Natural killer cell (primary cell): Measurements from ENCODE around the gene PSMC4. TPM values are rescaled to one million over a fixed set of nuclear protein-coding genes. Genes with fewer than 3 reads are reported as not detected.

Experiments
- ATAC-seq, 3 donors: fragments of 150-1000 bp in 2 of 3; fragments of 200-7000 bp in 1 of 3; cut with Tn5 transposase; 1 replicate in 1 of 3; 2 replicates in 2 of 3; pipeline ENCODE4 v1.10.0; 2021; ENCODE audit warnings: mild to moderate bottlenecking in 2 of 3, moderate library complexity in 2 of 3
- DNase-seq, 2 donors: peaks; one replicate each; pipeline versions ENCODE4 v3.0.0 to v3.0.0-alpha.2; 2013 to 2021; ENCODE audit warnings: mixed read lengths in 1 of 2
- H3K27ac ChIP-seq: one replicate; pipeline ENCODE4 v1.5.1; 2013; ENCODE audit warnings: mild to moderate bottlenecking, low read length
- H3K27me3 ChIP-seq: one replicate; pipeline ENCODE4 v1.6.1; 2013; ENCODE audit warnings: low read length; ENCODE audit not compliant: control insufficient read depth, insufficient read depth
- H3K36me3 ChIP-seq: one replicate; pipeline ENCODE4 v1.6.1; 2013; ENCODE audit warnings: low read length; ENCODE audit not compliant: control insufficient read depth, insufficient read depth
- H3K4me1 ChIP-seq: one replicate; pipeline ENCODE4 v1.6.1; 2013; ENCODE audit warnings: low read length; ENCODE audit not compliant: control insufficient read depth, insufficient read depth
- H3K4me3 ChIP-seq: one replicate; pipeline ENCODE4 v1.5.1; 2013; ENCODE audit warnings: low read length
- H3K9me3 ChIP-seq: one replicate; pipeline ENCODE4 v1.6.1; 2013; ENCODE audit warnings: low read length; ENCODE audit not compliant: control insufficient read depth, insufficient read depth
- H3K27ac Mint-ChIP-seq, 2 donors: one replicate each; pipeline ENCODE4 v1.8.0; 2022; ENCODE audit warnings: mild to moderate bottlenecking in 2 of 2, mixed read lengths in 2 of 2, moderate library complexity in 1 of 2
- H3K27me3 Mint-ChIP-seq, 2 donors: one replicate each; pipeline ENCODE4 v1.8.0; 2022; ENCODE audit warnings: low read depth in 2 of 2, mixed read lengths in 2 of 2
- H3K36me3 Mint-ChIP-seq: one replicate; pipeline ENCODE4 v1.8.0; 2022; ENCODE audit warnings: mixed read lengths
- H3K4me1 Mint-ChIP-seq, 2 donors: one replicate each; pipeline ENCODE4 v1.8.0; 2022; ENCODE audit warnings: mixed read lengths in 2 of 2
- H3K4me3 Mint-ChIP-seq: one replicate; pipeline ENCODE4 v1.8.0; 2022; ENCODE audit warnings: mild to moderate bottlenecking, moderate library complexity, mixed read lengths
- H3K9me3 Mint-ChIP-seq, 2 donors: one replicate each; pipeline ENCODE4 v1.8.0; 2022; ENCODE audit warnings: mixed read lengths in 2 of 2
- WGBS: methylation state at CpG from one replicate; pipeline ENCODE4 v1.1.7; 2013; ENCODE audit warnings: missing lambda C conversion rate; ENCODE audit not compliant: insufficient coverage; 5-methylcytosine and 5-hydroxymethylcytosine counted together
- intact Hi-C: fragments of 100-400 bp; cut with micrococcal nuclease; formaldehyde crosslinking; loops from one replicate; pipeline ENCODE4 v1.14.2; 2022
- total RNA-seq, 4 donors: library from RNA; stranded (reverse); fragments of 120-200 nt in 1 of 4; gene quantifications; one replicate each; pipeline versions ENCODE4 v1.2.3 to v1.2.4, GENCODE V29; 2013 to 2022
- TF ChIP-seq, protein P1 (sequence below): fragments of 200-600 bp; IDR thresholded peaks from one replicate; pipeline ENCODE4 v1.8.0; 2022; ENCODE audit warnings: antibody characterized with exemption

PSMC4 gene
- total RNA-seq, 3 donors from 2014 or later (not counting 1 experiment from before 2014, with no cell fraction given) = 84.9 to 116 (median 101) TPM

DNA sequence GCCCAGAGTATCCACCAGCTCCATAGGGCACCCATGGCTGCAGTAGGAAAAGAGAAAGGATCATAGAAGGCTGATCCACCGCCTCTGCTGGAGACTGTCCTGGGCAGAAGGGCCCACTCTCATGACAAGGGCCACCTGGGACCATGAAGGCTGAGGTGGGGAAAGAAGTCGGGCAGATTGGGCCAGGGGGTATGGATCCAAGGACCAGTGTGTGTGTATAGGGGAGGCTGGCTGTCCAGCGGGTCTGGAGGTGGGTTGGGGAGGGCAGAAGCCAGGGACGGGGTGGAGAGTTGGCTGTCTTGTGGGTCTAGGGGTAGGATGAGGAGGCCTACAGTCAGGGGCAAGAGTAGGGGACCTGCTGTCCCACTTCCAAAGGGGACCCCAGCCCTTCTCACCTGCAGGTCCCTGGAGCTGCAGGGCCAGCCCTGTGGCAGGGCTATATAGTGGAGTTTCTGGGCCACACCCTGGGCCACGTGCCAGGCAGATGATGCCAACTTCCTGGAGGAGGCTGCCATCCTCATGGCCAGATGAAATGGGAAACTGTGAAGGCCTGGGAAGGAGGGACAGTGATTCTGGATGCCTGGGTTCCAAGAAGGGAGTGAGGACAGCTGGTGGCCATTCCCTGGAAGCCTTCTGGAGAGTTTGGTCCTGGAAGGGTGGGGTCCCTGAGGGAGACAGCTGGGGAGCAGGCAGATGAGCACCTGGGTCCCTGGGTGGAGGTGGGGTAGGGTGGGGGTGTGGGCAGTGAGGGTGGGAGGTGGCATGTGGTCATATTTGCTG, 36.2 kb upstream of the PSMC4 start, which contains the start of gene FCGBP:
FCGBP (minus strand) TSS at position 51 of the 780 bp plus-strand sequence.
- intact Hi-C loops = no loop called here
- Histone ChIP-seq H3K27ac (no peak within 1 kb of the TSS), H3K27me3 (no peaks in the 10 kb centered on the region), H3K4me3 (no peak within 1 kb of the TSS), H3K36me3 (no peaks in the 10 kb centered on the region), H3K4me1 (peaks cover 34% of the 10 kb centered on the region), H3K9me3 (no peaks in the 10 kb centered on the region)
- no peak for ATAC-seq
- Mint-ChIP-seq H3K9me3 (peaks cover 0 to 2% of the 10 kb centered on the region in 2 donors), H3K27me3 (no peaks in the 10 kb centered on the region), H3K4me1 (peaks cover 41 to 50% of the 10 kb centered on the region in 2 donors), H3K36me3 (peaks cover 5% of the 10 kb centered on the region), H3K27ac (peak within 1 kb of the TSS; percentile 73 to 83), H3K4me3 (no peak within 1 kb of the TSS)
- WGBS = 90% methylated on average over 5 of the region's 5 CpGs
- TF ChIP-seq, protein P1, sequence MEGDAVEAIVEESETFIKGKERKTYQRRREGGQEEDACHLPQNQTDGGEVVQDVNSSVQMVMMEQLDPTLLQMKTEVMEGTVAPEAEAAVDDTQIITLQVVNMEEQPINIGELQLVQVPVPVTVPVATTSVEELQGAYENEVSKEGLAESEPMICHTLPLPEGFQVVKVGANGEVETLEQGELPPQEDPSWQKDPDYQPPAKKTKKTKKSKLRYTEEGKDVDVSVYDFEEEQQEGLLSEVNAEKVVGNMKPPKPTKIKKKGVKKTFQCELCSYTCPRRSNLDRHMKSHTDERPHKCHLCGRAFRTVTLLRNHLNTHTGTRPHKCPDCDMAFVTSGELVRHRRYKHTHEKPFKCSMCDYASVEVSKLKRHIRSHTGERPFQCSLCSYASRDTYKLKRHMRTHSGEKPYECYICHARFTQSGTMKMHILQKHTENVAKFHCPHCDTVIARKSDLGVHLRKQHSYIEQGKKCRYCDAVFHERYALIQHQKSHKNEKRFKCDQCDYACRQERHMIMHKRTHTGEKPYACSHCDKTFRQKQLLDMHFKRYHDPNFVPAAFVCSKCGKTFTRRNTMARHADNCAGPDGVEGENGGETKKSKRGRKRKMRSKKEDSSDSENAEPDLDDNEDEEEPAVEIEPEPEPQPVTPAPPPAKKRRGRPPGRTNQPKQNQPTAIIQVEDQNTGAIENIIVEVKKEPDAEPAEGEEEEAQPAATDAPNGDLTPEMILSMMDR = no peak
- DNase-seq = no peak

DNA sequence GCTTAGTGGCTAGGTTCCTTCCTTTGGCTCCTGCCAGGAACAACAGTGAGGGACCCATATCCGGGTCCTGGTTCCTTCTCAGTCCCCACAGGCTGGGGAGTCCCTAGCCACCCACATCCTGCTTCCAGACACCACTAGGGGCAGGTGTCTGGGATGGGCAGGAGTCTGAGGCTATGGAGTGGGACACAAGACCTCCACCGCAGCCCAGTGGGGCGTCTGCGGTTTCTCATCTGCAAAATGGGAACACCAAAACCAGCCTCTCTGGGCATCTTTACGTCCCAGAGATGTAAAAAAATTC, 35.7 kb upstream of the PSMC4 start:
- Histone ChIP-seq H3K4me1 (peaks cover 34% of the 10 kb centered on the region), H3K27ac (no peak overlapping the region)

DNA sequence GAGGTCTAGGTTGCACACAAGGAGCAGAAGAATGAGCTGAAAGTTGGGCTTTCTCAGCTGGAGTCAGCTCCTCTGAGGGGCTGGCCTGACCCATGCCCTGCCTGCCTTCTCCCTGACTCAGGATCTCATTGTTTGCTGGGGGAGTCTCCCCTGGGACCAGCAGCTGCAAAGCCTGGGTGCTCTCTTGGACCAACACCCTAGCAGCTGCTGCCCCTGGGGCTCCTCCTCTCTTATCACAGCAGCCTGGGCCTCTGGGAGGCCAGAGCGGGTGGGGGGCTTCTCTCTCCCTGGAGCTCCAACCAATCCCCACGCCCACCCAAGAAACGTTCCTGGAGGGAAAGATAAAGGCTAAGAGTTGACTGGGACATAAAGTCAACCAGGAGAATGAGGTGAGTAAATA, 34.9 kb upstream of the PSMC4 start:
- Histone ChIP-seq H3K4me3 (no peak overlapping the region), H3K27me3 (no peaks in the 10 kb centered on the region), H3K9me3 (no peaks in the 10 kb centered on the region), H3K27ac (no peak overlapping the region), H3K36me3 (no peaks in the 10 kb centered on the region), H3K4me1 (peaks cover 36% of the 10 kb centered on the region)
- ATAC-seq = no peak
- H3K4me1 Mint-ChIP-seq = peaks cover 52 to 59% of the 10 kb centered on the region in 2 donors
- no peak overlapping the region for H3K4me3 Mint-ChIP-seq
- DNase-seq = no peak
- intact Hi-C loops = no loop called here
- TF ChIP-seq, protein P1 = no peak
- H3K9me3 Mint-ChIP-seq = peaks cover 2 to 11% of the 10 kb centered on the region in 2 donors
- H3K36me3 Mint-ChIP-seq = peaks cover 18% of the 10 kb centered on the region
- H3K27me3 Mint-ChIP-seq = no peaks in the 10 kb centered on the region
- 73% methylated on average over 2 of the region's 3 CpGs for WGBS
- H3K27ac Mint-ChIP-seq = peak overlapping the region; percentile 73 to 83

More for the DNA sequence above, 35.7 kb upstream of the PSMC4 start:
- intact Hi-C loops = no loop called here
- no peak overlapping the region for H3K4me3 ChIP-seq
- Mint-ChIP-seq H3K4me3 (no peak overlapping the region), H3K9me3 (peaks cover under 1 to 5% of the 10 kb centered on the region in 2 donors), H3K27ac (peak overlapping the region; percentile 73 to 83), H3K4me1 (peaks cover 45 to 52% of the 10 kb centered on the region in 2 donors), H3K27me3 (no peaks in the 10 kb centered on the region), H3K36me3 (peaks cover 11% of the 10 kb centered on the region)
- ATAC-seq = no peak
- TF ChIP-seq, protein P1 = no peak
- DNase-seq = no peak
- H3K27me3 ChIP-seq = no peaks in the 10 kb centered on the region
- H3K9me3 ChIP-seq = no peaks in the 10 kb centered on the region
- WGBS = 98% methylated on average over 4 of the region's 5 CpGs
- H3K36me3 ChIP-seq = no peaks in the 10 kb centered on the region

DNA sequence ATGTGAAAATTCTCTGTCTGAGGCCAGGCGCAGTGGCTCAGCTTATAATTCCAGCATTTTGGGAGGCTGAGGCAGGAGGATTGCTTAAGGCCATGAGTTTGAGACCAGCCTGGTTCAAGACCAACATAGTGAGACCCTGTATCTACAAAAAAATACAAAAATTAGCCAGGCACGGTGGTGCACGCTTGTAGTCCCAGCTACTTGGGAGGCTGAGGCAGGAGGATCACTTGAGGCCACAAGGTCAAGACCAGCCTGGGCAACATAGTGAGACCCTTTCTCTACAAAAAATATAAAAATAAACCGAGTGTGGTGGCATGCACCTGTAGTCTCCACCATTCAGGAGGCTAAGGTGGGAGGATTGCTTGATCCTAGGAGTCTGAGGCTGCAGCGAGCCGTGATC, 34.3 kb upstream of the PSMC4 start:
- H3K4me3 Mint-ChIP-seq = no peak overlapping the region
- no peaks in the 10 kb centered on the region for H3K36me3 ChIP-seq
- peaks cover 42% of the 10 kb centered on the region for H3K4me1 ChIP-seq
- WGBS = 87% methylated on average over 6 of the region's 6 CpGs
- peaks cover 2 to 11% of the 10 kb centered on the region in 2 donors for H3K9me3 Mint-ChIP-seq
- TF ChIP-seq, protein P1 = no peak
- peaks cover 58 to 65% of the 10 kb centered on the region in 2 donors for H3K4me1 Mint-ChIP-seq
- H3K27me3 ChIP-seq = no peaks in the 10 kb centered on the region
- H3K27me3 Mint-ChIP-seq = no peaks in the 10 kb centered on the region
- peaks cover 18% of the 10 kb centered on the region for H3K36me3 Mint-ChIP-seq
- no peaks in the 10 kb centered on the region for H3K9me3 ChIP-seq
- no peak overlapping the region for H3K4me3 ChIP-seq
- no peak for ATAC-seq
- DNase-seq = no peak
- H3K27ac Mint-ChIP-seq = peak overlapping the region; percentile 73 to 83
- H3K27ac ChIP-seq = no peak overlapping the region
- intact Hi-C loops = no loop called here
